Skeletal muscle cell (primary cell): Measurements from ENCODE around the gene TRIM29.

ENCODE experiments used
- DNase-seq: peaks from one replicate; pipeline ENCODE4 v3.0.0-alpha.2; 2010; ENCODE audit warnings: low read depth
- H3K4me3 ChIP-seq: 2 replicates; pipeline ENCODE4 v1.5.1; 2011; ENCODE audit warnings: low read depth, mild to moderate bottlenecking, control low read depth, low read length, moderate library complexity

TRIM29 gene

DNA sequence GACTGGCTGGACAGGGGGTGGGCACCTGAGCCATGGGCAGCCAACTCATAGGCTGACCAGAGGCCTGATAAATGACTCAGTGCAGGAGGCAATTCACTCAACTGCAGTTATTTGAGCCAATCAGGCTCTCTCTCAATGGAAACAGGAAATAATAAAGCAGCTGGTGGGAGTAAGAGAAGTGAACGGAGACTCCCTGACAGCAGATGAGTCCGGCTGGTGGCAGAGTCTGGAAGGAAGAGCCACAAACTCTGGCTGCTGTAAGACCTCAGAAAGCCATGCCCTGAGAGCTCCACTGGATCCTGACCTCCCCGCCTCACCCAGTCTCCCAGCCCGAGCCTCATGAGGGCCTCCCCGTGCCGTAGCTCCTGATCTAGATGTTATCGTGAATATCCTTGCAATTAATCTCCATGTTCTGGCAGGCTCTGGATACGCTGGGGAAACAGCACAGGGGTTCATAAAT is 69.8 kb downstream of the TRIM29 start:
- no peak overlapping the region for H3K4me3 ChIP-seq
- DNase-seq: no peak

DNA sequence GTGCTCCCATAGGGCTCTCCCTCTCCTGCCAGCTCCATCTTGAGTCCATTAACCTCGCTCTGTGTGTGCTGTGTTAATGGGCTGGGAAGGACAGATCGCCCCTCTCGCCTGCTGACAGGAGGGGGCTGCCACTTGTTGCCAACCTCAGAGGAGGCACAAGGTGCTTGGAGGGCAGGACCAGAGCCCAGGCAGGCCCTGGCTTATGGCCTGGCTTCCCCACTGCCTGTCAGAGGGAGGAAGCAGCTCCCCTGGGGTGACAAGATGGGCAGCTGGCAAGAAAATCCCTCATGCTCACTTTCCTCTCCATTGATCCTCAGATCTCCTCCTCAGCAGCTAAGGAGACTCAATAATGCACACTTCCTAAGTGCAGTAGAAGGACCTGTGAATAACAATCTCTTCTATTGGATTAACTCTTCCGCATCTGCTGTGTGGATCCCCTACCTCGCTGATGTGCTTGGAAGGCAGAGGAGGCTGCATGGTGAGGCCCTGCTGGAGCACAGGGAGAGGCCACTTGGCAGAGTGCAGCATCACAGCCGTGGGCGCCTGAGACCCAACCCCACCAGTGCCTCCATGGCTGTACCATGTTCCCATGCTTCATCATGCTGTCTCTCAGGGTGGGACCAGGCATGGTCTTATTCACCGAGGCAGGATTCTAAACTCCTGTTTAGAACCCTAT is 70.3 kb downstream of the TRIM29 start:
- H3K4me3 ChIP-seq: no peak overlapping the region

DNA sequence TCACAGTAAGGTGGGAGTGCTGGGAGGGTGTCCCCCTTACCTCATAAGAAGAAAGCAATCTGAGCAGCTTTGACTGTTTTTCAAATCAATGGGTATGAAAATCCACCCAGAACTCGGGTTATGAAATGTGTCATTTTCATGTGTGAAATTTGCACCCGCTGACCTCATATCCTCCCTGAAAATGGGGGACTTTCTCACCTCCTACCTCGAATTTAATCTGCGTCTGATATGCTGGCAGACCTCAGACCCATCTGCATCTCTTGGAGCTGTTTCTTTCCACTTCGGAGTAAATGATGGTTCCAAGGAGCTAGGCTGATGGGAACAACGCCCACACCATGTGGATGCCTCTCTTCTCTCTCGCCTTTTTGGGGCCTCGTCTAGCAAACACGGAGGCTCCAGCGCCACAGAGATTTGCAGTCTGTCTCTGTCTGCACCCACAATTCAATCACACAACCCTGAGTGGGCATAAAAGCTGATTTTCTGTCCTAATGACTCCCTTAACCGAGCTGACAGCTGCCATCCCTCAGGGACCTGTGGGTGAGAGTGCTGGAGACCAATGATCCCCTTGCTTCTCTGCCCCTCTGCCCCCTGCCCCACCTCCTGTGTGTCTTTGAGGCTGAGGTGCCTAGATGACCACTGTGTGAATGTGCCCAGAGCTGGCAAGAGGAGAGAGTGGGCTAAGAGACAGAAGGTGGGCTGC is 71.0 kb downstream of the TRIM29 start:
- DNase-seq: no peak

More for the DNA sequence above, 70.3 kb downstream of the TRIM29 start:
- no peak for DNase-seq

DNA sequence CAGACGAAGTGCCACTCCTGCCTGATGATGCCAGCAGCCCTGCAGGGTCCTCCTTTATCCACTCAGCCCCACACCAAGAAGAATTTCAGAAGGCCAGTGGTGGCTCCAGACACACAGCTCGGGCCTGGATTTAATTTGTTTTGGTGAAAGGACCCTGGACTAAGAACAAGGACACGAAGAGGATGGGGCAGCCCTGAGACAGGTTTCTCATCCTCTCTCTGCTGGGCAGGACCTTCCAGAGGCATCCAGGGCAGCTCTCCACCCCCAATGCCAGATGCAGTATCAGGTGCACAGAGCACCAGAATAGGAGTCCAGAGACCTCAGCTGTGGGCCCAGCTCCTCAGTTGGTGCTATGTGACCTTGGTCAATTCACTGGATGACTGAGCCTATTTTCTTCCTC is 72.0 kb downstream of the TRIM29 start:
- no peak overlapping the region for H3K4me3 ChIP-seq
- no peak for DNase-seq

More for the DNA sequence above, 71.0 kb downstream of the TRIM29 start:
- H3K4me3 ChIP-seq: no peak overlapping the region

DNA sequence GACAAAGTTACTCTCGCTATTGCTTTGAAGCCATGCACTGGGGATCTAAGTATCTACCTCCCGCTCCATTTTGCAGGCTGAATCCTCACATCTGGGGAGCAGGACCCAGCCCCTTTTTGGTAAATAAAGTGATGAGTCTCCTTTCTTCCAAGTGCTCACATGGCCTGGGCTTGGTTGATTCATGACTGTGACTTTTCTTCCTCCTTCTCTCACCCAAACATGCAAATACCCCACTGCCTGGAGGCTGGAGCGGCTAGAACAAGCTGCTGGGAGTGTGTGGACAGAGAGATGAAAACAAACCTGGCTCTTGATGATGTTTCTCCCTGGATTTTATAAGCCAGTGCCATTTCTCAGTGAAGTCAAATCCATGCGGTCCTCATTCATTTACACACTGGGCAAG is 72.7 kb downstream of the TRIM29 start:
- no peak overlapping the region for H3K4me3 ChIP-seq
- no peak for DNase-seq

DNA sequence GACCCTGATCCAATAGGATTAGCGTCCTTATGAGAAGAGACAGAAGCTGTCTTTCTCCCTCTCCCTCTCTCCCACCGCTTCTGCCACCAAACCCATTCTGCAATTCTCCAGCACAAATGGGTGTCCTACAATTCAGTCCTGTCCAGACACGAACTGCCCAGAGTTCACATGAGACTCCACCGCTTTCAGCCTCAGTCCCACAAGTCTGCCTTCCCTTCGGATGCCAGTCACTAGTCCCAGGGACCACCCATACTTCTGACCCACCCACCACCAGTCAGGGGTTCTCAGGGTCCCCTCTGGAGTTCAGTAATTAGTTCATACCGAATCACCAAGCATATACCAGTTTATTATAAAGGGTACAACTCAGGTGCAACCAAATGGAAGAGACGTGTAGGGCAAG is 73.6 kb downstream of the TRIM29 start:
- no peak overlapping the region for H3K4me3 ChIP-seq
- no peak for DNase-seq

DNA sequence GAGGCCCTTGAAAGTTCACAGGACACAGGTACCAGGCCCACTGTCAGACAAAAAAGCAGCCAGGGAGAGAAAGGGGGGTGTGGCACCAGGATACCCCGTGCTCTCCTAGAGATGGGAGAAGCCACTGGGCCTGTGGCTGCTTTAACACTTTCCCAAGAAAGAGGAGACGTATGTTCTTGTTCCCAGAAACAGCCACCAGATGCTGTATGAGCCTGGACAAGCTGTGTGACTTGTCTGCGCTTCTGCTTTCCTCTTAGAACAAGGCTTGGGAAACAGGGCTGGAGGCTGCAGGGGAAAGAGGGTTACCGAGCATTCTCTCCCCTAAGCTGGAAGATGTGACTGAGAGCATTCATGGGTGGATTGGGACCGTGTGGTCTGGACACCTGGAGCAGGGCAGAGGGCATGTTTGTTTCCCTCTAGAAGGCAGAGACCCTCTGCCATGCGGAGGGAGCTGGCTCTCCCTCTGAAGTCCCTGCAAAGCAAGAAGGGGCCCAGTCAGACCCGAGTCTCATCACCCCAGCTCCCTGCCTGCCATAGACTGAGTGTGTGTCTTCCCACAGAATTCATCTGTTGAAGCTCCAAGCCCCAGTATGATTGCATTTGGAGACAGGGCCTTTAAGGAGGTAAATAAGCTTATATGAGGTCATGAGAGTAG is 74.1 kb downstream of the TRIM29 start:
- DNase-seq: no peak
- no peak overlapping the region for H3K4me3 ChIP-seq

DNA sequence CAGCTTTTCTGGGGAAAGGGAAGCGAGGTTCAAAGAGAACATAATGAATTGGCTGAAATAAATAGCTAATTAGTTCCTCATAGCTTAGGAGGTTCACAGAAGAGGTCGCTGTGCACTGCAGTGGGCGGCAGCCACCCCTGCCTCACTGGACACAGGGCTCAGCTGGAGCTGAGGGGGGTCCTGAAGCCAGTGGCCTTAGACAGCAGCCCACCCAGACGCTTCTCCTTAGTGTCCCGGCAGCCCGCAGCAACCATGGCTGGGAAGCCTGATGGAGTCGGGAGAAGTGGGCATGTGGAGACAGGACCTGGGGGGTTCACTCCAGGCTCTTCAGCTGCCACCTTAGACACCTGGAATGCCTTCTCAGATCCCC is 75.4 kb downstream of the TRIM29 start:
- DNase-seq: no peak
- H3K4me3 ChIP-seq: no peak overlapping the region

DNA sequence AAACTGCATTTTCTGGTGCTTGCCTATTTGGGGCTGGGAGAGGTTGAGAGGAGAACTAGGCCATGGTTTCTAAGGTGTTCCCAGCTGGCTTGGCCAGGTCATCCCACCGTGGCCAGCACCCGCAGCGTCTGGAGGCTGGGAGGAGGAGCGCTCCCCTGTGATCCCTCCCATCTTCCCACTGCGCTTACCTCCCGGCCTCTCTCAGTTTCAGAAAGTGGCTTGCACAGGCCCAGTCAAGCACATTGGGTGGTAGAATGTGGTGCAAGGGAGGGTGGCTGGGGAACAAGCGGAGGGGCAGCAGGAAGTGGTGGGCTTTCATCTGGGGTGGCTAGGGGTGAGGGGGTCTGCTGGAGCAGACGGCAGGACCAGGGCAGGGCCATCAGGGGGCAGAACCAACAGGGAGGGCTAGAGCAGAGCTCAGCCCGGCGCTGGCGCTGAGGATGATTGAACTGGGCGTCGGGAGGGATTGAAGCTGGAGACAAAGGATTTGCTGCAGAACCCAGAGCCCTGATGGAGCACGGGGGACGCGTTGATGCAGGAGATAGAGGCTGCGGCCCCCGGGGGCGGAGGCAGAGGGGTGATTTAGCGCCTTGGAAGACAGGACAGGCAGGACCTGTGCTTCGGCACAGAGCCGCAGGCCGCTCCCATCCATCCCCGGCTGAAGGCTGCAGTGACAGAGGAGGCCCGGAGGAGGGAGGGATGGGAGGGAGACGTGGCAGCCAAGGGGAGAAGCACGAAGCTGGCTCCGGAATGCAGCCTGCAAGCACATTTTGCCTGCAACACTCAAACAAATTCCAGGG is 76.0 kb downstream of the TRIM29 start:
- H3K4me3 ChIP-seq: no peak overlapping the region
- DNase-seq: no peak
